ENCODE measurements around the gene BEAN1. TPM values are rescaled to one million over a fixed set of nuclear protein-coding genes. Genes with fewer than 3 reads are reported as not detected.

The BEAN1 gene
- total and polyA plus RNA-seq, 2 experiments from 2014 or later: 0.07 to 0.10 TPM

DNA sequence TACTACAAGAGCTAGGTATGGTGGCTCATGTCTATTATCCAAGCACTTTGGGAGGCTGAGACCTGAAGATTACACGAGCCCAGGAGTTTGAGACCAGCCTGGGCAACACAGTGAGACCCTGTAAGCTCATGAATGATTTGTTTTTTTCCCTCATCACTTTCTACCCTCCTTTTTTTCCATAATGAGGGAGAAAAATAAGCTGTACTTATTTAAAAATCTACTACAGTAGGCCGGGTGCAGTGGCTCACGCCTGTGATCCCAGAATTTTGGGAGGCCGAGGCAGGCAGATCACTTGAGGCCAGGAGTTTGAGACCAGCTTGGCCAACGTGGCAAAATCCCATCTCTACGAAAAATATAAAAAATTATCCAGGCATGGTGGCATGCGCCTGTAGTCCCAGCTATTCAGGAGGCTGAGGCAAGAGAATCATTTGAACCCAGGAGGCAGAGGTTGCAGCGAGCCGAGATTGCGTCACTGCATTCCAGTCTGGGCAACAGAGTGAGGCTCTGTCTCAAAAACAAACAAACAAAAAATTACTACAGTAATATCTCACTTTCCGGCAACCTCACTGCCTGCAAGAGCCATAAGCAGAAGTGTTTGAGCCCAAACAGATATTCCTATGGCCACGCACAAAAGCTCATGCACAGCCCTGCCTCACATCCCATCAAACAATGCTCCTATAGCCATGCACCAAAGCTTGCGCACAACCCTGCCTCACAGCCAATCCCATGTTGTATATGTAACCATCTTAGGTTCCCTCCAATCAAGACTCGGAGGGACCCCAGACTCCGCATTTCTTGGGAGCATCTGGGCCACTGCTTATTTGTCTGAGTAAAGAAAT, 85.4 kb downstream of the BEAN1 start:
- Histone ChIP-seq H3F3A (replicated peaks; ENCODE audit: low read depth) (no peaks in the 10 kb centered on the region), H4K20me1 (replicated peaks; ENCODE audit: insufficient read depth) (no peaks in the 10 kb centered on the region), H3K27me3 (ENCODE audit: insufficient read depth) (no peaks in the 10 kb centered on the region), H3K9me2 (ENCODE audit: insufficient read depth) (no peaks in the 10 kb centered on the region), H2AFZ (no peak overlapping the region), H3K36me3 (ENCODE audit: insufficient read depth) (no peaks in the 10 kb centered on the region), H3K27ac (ENCODE audit: low read depth) (peak overlapping the region; percentile 68; the same call in 1 of the 2 replicates), H3K79me2 (replicated peaks; ENCODE audit: insufficient read depth) (no peaks in the 10 kb centered on the region), H3K4me1 (ENCODE audit: insufficient read depth) (peaks cover 14% of the 10 kb centered on the region), H3K4me2 (peak overlapping the region; percentile 28; the same call in 1 of the 2 replicates), H3K4me3 (no peak overlapping the region)
- H3K27me3 Mint-ChIP-seq (ENCODE audit: insufficient read depth, low read depth, poor library complexity): peaks cover 3% of the 10 kb centered on the region
- TF ChIP-seq CREB1 (CRISPR knock-in tag; IDR thresholded peaks at IDR 0.05; ENCODE audit: low read depth): no peak
- no peak for TF ChIP-seq STAT1 (IDR thresholded peaks at IDR 0.05; ENCODE audit: unreplicated experiment)
- TF ChIP-seq, protein P1, sequence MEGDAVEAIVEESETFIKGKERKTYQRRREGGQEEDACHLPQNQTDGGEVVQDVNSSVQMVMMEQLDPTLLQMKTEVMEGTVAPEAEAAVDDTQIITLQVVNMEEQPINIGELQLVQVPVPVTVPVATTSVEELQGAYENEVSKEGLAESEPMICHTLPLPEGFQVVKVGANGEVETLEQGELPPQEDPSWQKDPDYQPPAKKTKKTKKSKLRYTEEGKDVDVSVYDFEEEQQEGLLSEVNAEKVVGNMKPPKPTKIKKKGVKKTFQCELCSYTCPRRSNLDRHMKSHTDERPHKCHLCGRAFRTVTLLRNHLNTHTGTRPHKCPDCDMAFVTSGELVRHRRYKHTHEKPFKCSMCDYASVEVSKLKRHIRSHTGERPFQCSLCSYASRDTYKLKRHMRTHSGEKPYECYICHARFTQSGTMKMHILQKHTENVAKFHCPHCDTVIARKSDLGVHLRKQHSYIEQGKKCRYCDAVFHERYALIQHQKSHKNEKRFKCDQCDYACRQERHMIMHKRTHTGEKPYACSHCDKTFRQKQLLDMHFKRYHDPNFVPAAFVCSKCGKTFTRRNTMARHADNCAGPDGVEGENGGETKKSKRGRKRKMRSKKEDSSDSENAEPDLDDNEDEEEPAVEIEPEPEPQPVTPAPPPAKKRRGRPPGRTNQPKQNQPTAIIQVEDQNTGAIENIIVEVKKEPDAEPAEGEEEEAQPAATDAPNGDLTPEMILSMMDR (conservative IDR thresholded peaks at IDR 0.05; ENCODE audit: low read depth in 2 of 2): no peak
- TF ChIP-seq ZNF114 (CRISPR knock-in tag; IDR thresholded peaks at IDR 0.05): no peak
- no peak for TF ChIP-seq EZH2phosphoT487 (IDR thresholded peaks at IDR 0.05; ENCODE audit: unreplicated experiment)
- no peak for TF ChIP-seq ZNF331 (CRISPR knock-in tag; IDR thresholded peaks at IDR 0.05; ENCODE audit: low read depth)
- no peak for TF ChIP-seq JUNB (IDR thresholded peaks at IDR 0.05; ENCODE audit: unreplicated experiment)
- TF ChIP-seq EZH2 (IDR thresholded peaks at IDR 0.05; ENCODE audit: low read depth, unreplicated experiment): no peak
- no peak for TF ChIP-seq NANOG (IDR thresholded peaks at IDR 0.05; ENCODE audit: borderline replicate concordance)
- TF ChIP-seq, protein P2, sequence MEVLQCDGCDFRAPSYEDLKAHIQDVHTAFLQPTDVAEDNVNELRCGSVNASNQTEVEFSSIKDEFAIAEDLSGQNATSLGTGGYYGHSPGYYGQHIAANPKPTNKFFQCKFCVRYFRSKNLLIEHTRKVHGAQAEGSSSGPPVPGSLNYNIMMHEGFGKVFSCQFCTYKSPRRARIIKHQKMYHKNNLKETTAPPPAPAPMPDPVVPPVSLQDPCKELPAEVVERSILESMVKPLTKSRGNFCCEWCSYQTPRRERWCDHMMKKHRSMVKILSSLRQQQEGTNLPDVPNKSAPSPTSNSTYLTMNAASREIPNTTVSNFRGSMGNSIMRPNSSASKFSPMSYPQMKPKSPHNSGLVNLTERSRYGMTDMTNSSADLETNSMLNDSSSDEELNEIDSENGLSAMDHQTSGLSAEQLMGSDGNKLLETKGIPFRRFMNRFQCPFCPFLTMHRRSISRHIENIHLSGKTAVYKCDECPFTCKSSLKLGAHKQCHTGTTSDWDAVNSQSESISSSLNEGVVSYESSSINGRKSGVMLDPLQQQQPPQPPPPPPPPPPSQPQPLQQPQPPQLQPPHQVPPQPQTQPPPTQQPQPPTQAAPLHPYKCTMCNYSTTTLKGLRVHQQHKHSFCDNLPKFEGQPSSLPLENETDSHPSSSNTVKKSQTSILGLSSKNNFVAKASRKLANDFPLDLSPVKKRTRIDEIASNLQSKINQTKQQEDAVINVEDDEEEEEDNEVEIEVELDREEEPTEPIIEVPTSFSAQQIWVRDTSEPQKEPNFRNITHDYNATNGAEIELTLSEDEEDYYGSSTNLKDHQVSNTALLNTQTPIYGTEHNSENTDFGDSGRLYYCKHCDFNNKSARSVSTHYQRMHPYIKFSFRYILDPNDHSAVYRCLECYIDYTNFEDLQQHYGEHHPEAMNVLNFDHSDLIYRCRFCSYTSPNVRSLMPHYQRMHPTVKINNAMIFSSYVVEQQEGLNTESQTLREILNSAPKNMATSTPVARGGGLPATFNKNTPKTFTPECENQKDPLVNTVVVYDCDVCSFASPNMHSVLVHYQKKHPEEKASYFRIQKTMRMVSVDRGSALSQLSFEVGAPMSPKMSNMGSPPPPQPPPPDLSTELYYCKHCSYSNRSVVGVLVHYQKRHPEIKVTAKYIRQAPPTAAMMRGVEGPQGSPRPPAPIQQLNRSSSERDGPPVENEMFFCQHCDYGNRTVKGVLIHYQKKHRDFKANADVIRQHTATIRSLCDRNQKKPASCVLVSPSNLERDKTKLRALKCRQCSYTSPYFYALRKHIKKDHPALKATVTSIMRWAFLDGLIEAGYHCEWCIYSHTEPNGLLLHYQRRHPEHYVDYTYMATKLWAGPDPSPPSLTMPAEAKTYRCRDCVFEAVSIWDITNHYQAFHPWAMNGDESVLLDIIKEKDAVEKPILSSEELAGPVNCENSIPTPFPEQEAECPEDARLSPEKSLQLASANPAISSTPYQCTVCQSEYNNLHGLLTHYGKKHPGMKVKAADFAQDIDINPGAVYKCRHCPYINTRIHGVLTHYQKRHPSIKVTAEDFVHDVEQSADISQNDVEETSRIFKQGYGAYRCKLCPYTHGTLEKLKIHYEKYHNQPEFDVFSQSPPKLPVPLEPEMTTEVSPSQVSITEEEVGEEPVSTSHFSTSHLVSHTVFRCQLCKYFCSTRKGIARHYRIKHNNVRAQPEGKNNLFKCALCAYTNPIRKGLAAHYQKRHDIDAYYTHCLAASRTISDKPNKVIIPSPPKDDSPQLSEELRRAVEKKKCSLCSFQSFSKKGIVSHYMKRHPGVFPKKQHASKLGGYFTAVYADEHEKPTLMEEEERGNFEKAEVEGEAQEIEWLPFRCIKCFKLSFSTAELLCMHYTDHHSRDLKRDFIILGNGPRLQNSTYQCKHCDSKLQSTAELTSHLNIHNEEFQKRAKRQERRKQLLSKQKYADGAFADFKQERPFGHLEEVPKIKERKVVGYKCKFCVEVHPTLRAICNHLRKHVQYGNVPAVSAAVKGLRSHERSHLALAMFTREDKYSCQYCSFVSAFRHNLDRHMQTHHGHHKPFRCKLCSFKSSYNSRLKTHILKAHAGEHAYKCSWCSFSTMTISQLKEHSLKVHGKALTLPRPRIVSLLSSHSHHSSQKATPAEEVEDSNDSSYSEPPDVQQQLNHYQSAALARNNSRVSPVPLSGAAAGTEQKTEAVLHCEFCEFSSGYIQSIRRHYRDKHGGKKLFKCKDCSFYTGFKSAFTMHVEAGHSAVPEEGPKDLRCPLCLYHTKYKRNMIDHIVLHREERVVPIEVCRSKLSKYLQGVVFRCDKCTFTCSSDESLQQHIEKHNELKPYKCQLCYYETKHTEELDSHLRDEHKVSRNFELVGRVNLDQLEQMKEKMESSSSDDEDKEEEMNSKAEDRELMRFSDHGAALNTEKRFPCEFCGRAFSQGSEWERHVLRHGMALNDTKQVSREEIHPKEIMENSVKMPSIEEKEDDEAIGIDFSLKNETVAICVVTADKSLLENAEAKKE (CRISPR knock-in tag; IDR thresholded peaks at IDR 0.05): no peak
- TF ChIP-seq POLR2AphosphoS5 (IDR thresholded peaks at IDR 0.05; ENCODE audit: low read depth): no peak
- TF ChIP-seq, protein P3, sequence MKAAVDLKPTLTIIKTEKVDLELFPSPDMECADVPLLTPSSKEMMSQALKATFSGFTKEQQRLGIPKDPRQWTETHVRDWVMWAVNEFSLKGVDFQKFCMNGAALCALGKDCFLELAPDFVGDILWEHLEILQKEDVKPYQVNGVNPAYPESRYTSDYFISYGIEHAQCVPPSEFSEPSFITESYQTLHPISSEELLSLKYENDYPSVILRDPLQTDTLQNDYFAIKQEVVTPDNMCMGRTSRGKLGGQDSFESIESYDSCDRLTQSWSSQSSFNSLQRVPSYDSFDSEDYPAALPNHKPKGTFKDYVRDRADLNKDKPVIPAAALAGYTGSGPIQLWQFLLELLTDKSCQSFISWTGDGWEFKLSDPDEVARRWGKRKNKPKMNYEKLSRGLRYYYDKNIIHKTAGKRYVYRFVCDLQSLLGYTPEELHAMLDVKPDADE (IDR thresholded peaks at IDR 0.05): no peak
- TF ChIP-seq, protein P4, sequence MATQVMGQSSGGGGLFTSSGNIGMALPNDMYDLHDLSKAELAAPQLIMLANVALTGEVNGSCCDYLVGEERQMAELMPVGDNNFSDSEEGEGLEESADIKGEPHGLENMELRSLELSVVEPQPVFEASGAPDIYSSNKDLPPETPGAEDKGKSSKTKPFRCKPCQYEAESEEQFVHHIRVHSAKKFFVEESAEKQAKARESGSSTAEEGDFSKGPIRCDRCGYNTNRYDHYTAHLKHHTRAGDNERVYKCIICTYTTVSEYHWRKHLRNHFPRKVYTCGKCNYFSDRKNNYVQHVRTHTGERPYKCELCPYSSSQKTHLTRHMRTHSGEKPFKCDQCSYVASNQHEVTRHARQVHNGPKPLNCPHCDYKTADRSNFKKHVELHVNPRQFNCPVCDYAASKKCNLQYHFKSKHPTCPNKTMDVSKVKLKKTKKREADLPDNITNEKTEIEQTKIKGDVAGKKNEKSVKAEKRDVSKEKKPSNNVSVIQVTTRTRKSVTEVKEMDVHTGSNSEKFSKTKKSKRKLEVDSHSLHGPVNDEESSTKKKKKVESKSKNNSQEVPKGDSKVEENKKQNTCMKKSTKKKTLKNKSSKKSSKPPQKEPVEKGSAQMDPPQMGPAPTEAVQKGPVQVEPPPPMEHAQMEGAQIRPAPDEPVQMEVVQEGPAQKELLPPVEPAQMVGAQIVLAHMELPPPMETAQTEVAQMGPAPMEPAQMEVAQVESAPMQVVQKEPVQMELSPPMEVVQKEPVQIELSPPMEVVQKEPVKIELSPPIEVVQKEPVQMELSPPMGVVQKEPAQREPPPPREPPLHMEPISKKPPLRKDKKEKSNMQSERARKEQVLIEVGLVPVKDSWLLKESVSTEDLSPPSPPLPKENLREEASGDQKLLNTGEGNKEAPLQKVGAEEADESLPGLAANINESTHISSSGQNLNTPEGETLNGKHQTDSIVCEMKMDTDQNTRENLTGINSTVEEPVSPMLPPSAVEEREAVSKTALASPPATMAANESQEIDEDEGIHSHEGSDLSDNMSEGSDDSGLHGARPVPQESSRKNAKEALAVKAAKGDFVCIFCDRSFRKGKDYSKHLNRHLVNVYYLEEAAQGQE (IDR thresholded peaks at IDR 0.05; ENCODE audit: unreplicated experiment): no peak
- no peak for ATAC-seq
- DNase-seq (ENCODE audit: low spot score): no peak
- H3K4me3 Mint-ChIP-seq: no peak overlapping the region
- H3K27ac Mint-ChIP-seq: peak overlapping the region; percentile 81
- no peaks in the 10 kb centered on the region; the same call in 2 of the 3 replicates for H3K9me3 Mint-ChIP-seq
- peaks cover 19% of the 10 kb centered on the region for H3K36me3 Mint-ChIP-seq (ENCODE audit: low read depth)
- peaks cover 44% of the 10 kb centered on the region for H3K4me1 Mint-ChIP-seq

Measured in GM23338 (cell line).